Stimulated activated CD8-positive, alpha-beta memory T cell treated with anti-CD3 and anti-CD28 coated beads, Interleukin-12 subunit alpha, Interleukin-12 subunit beta, amount 100 ng/mL, for 24 hours (primary cell): ENCODE measurements around the gene GPHN.
"Not testable (repeated sequence)": the region's sequence is repeated elsewhere in the genome, so short reads cannot be mapped to it uniquely, and the experiment has no call there.

Experiments used
- DNase-seq: peaks from one replicate; pipeline ENCODE4 v3.0.0-alpha.2; 2020; ENCODE audit errors: extremely low read depth

Gene GPHN

DNA sequence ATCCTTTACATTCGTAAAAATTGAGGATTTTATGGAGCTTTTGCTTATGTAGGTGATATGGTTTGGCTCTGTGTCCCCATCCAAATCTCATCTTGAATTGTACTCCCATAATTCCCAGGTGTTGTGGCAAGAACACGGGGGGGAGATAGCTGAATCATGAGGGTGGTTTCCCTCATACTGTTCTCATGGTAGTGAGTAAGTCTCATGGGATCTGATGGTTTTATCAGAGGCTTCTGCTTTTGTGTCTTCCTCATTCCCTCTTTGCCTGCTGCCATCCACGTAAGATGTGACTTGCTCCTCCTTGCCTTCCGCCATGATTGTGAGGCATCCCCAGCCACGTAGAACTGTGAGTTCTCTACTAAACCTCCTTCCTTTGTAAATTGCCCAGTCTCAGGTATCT lies 5.1 kb upstream of the GPHN start:
- DNase-seq, result not testable (repeated sequence)

DNA sequence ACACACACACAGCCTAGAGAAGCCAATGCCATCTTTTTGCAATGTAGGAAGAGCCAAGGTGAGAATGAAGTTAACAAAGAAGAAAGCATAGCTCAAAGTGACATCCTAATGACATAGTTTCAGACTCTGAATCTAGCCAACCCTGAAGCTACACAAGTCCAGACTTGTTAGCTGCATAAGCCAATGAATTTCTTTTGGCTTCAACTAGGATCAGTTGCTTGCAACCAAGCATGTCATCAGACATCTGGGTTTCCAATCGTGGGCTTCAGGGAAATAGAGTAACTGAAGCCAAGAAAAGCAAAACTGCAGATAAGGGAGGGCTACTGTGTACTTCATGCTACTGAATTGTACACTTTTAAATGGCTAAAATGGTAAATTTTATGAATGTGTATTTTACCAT lies 4.4 kb upstream of the GPHN start:
- no peak for DNase-seq

GRCh38 chr14:66507181-66507721 lies 696 bp upstream of the GPHN start:
- no peak for DNase-seq

DNA sequence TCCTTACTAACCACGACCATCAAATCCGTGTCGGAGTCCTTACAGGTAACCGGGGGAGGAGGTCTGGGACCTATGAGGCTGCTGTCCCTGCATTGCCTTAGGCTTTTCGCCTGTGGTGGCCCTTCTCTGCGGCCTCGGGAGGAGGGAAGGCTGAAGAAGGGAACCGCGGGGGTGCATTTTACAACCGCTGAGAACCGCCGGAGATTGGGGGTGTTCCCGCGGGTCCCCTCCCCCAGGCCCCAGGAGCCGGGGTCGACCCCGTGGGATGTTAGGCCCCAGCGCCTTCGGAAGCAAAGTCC lies 549 bp downstream of the GPHN start:
- DNase-seq, result no peak

DNA sequence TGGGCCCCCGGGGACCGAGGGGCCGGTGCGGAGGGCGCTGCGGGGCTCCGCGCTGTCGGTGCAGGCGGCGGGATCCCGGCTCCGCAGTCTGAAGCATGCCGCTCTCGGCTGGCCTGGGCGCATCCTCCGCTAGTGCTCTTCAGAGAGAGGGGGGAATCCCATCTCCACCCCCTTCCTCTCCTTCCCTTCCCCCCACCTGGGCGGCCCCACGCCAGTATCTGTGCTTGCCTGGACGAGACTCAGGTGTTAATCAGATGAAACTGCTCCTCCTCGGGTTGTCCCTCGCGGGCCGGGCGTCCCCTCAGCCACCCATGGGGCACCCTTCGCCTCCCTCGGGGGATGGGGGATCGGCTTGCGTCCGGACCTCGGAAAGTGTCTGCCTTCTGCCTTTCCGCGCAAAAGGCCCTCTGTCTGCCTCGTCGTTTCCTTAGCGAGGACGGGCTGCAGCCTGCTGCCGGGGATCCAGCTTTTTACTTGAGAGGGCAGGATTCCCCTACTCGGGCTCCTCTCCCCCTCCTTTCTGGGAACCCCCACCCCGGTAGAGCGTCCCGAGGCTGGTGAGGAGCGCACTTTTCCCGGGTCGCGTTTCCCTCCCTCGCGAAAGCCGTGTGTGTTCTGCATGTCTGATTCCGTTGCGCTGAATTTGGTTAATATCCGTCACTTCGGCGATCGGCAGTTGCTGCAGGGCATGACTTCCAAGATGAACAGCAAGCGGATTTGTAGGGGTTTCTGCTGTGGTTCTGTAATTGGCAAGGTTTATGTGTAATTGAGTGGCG lies 1.1 kb downstream of the GPHN start:
- DNase-seq, result no peak

- DNase-seq, result no peak
Observed at GRCh38 chr14:66509874-66510273, 1.9 kb downstream of the GPHN start.

GRCh38 chr14:66511849-66512248 lies 3.9 kb downstream of the GPHN start:
- no peak for DNase-seq

DNA sequence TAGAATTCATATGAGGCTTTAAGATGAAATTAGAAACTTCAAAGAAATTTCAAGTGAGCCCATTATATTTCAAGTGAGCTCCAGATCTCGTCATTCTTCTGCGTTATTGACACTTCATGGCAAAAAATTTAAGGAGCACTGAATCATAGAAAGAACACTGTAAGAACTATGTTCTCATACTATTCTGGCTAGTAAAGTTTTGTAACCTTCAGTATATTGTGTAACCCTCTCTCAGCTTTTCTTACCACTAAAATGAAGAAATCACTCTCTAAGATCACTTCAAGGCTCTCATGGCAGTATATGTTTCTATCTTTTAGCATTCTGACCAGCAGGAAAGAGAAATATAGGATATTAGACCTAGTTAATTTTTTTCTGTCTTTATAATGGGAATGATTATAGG lies 6.3 kb downstream of the GPHN start:
- no peak for DNase-seq

DNA sequence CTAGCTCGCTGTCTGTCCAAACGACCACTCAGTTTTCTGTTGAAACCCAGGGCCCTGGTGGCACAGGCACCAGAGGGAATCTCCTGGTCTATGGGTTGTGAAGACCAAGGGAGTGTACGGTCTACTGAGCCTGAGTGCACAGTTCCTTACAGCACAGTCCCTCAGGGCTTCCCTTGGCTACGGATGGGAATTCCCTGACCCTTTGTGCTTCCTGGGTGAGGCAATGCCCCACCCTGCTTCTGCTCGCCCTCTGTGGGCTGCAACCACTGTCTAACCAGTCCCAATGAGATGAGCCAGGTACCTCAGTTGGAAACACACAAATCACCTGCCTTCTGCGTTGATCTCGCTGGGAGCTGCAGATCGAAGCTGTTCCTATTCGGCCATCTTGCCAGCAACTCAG lies 22.6 kb downstream of the GPHN start:
- no peak for DNase-seq

GRCh38 chr14:66539034-66539433 lies 31.1 kb downstream of the GPHN start:
- DNase-seq, result no peak

DNA sequence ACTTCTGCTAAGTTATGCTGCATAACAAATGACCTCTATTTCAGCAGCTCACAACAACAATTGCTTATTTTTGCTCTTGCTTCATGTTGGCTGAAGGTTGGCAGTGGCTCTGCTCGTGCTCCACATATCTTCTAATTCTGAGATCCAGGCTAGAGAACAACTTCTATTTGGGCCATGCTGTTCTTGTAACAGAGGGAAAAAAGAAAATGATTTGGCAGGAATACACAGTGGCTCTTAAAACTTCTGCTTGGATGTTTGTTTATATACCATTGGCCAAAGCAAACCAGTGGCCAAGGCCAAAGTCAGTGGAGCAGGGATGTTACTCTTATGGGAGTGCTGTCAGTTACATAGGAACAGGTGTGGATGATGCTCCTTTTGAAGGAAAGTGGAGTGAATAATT lies 32.1 kb downstream of the GPHN start:
- no peak for DNase-seq

GRCh38 chr14:66541627-66542026 lies 33.7 kb downstream of the GPHN start:
- DNase-seq, result no peak

- no peak for DNase-seq
Observed at GRCh38 chr14:66543996-66544395, 36.0 kb downstream of the GPHN start.

DNA sequence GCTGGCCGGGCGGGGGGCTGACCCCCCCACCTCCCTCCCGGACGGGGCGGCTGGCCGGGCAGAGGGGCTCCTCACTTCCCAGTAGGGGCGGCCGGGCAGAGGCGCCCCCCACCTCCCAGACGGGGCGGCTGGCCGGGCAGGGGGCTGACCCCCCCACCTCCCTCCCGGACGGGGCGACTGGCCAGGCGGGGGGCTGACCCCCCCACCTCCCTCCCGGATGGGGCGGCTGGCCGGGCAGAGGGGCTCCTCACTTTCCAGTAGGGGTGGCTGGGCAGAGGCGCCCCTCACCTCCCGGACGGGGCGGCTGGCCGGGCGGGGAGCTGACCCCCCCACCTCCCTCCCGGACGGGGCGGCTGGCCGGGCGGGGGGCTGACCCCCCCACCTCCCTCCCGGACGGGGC lies 37.2 kb downstream of the GPHN start:
- DNase-seq, result not testable (repeated sequence)

DNA sequence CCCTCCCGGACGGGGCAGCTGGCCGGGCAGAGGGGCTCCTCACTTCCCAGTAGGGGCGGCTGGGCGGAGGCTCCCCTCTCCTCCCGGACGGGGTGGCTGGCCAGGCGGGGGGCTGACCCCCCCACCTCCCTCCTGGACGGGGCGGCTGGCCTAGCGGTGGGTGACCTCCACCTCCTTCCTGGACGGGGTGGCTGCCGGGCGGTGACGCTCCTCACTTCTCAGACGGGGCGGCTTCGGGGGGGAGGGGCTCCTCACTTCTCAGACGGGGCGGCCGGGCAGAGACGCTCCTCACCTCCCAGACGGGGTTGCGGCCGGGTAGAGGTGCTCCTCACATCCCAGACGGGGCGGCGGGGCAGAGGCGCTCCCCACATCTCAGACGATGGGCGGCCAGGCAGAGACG lies 37.8 kb downstream of the GPHN start:
- not testable (repeated sequence) for DNase-seq

GRCh38 chr14:66563731-66564130 lies 55.8 kb downstream of the GPHN start:
- no peak for DNase-seq

GRCh38 chr14:66568220-66568619 lies 60.3 kb downstream of the GPHN start:
- DNase-seq, result no peak

- no peak for DNase-seq
Observed at GRCh38 chr14:66572826-66573225, 64.9 kb downstream of the GPHN start.

GRCh38 chr14:66575014-66575413 lies 67.1 kb downstream of the GPHN start:
- no peak for DNase-seq

DNA sequence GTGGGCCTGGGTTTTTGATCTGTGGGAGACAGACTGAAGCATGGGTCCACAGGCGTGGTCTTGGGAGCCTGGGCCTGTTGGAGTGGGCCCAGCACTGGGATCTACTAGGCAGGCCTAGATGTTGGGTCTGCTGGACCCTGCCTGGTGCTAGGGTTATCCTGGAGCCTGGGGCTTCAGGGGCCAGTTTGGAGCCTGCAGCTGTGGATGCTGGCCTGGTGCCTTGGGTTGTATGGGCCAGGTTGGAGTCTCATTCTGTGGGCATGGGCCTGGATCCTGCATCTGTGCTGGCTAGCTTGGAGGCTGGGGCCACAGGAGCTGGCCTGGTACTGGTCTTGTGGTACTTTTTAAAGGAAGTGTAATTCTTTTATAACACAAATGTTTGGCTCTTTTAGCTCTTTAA lies 68.0 kb downstream of the GPHN start:
- DNase-seq, result no peak

DNA sequence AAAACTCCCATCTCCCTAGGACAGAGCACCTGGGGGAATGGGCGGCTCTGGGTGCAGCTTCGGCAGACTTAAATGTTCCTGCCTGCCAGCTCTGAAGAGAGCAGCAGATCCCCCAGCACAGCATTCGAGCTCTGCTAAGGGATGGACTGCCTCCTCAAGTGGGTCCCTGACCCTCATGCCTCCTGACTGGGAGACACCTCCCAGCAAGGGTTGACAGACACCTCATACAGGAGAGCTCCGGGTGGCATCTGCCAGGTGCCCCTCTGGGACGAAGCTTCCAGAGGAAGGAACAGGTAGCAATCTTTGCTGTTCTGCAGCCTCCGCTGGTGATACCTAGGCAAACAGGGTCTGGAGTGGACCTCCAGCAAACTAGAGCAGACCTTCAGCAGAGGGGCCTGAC lies 79.8 kb downstream of the GPHN start:
- DNase-seq, result not testable (repeated sequence)

DNA sequence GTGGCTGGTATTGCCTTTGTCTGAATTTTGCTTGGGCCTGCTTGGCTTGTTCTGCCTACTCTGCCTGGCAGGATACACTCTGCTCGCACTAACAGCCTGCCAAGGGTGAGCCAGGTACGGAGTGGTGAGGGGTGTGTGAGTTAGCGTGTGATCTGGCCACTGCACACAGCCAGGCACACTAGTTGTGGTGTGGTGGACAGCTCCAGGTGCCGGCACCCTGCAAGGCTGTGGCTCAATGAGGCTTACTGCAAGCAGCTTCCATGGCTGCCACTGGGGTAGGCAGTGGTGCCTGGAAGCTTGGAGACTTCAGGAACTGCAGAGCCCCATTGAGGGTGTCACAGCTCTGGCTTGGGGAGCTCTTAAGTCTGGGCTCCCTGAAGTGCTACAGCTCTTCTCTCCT lies 87.4 kb downstream of the GPHN start:
- DNase-seq, result no peak

- no peak for DNase-seq
Observed at GRCh38 chr14:66596241-66596985, 88.5 kb downstream of the GPHN start.
